Calu3 (cell line): Measurements from ENCODE around the gene ZNF534. TPM values are rescaled to one million over a fixed set of nuclear protein-coding genes. Genes with fewer than 3 reads are reported as not detected.

Source experiments
- BruUV-seq: library from RNA; stranded (reverse); fragments of 400-500 nt; replicated peaks from 2 replicates; lab custom pipeline; 2021; lab: Mats Ljungman, UMichigan
- CTCF ChIA-PET: fragments of 300-600 bp; sonication (Branson Sonifier 250); formaldehyde crosslinking; loops from one replicate; lab custom pipeline; 2022; ENCODE audit warnings: antibody characterized with exemption; lab: Charles Lee
- DNase-seq: peaks from one replicate; pipeline ENCODE4 v3.0.0; 2022
- H3K27ac Mint-ChIP-seq: one replicate; pipeline ENCODE4 v1.8.0; 2022; ENCODE audit warnings: mixed read lengths; ENCODE audit not compliant: unreplicated experiment
- H3K27me3 Mint-ChIP-seq: one replicate; pipeline ENCODE4 v1.8.0; 2022; ENCODE audit warnings: mixed read lengths; ENCODE audit not compliant: unreplicated experiment
- H3K36me3 Mint-ChIP-seq: one replicate; pipeline ENCODE4 v1.8.0; 2022; ENCODE audit warnings: mild to moderate bottlenecking, moderate library complexity, mixed read lengths; ENCODE audit not compliant: insufficient read depth, unreplicated experiment
- H3K4me1 Mint-ChIP-seq: one replicate; pipeline ENCODE4 v1.8.0; 2022; ENCODE audit warnings: mild to moderate bottlenecking, low read depth, mixed read lengths; ENCODE audit not compliant: unreplicated experiment
- H3K4me3 Mint-ChIP-seq: one replicate; pipeline ENCODE4 v1.8.0; 2022; ENCODE audit warnings: mild to moderate bottlenecking, low read depth, moderate library complexity, mixed read lengths; ENCODE audit not compliant: unreplicated experiment
- H3K9me3 Mint-ChIP-seq: one replicate; pipeline ENCODE4 v1.8.0; 2022; ENCODE audit warnings: low read depth, mixed read lengths; ENCODE audit not compliant: unreplicated experiment
- intact Hi-C: fragments of 100-400 bp; cut with micrococcal nuclease; formaldehyde crosslinking; loops from one replicate; pipeline ENCODE4 v1.10.0; 2022; ENCODE audit not compliant: unreplicated experiment
- total RNA-seq: library from RNA; stranded (reverse); gene quantifications from 2 replicates; pipeline ENCODE4 v1.2.3, GENCODE V29; 2022
- TF ChIP-seq, protein P1 (sequence below): fragments of 200-600 bp; IDR thresholded peaks from one replicate; pipeline ENCODE4 v1.8.0; 2022; ENCODE audit warnings: antibody characterized with exemption; ENCODE audit not compliant: unreplicated experiment

ZNF534 gene
- total RNA-seq, 1 experiment from 2014 or later: not detected

DNA sequence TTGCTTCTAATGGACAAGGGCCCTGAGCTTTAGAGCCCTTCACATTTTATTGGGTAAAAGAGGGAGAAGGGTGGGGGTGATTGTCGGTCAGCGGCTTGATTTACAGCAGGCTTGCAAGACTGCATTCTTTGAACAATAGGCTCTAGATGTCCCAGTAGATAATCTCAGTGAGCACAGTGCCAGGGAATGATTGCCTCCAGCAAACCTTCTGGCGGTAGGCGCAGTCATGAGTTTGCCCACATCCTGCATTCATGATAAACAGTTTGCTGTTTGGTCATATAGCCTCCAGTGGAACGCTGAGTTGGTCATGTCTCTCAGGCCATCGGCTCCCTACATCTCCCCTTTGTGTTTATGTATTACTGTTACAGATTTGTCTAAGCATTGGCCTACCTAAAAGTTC is 18.7 kb upstream of the ZNF534 start:
- H3K4me1 Mint-ChIP-seq: no peaks in the 10 kb centered on the region
- no peak overlapping the region for H3K4me3 Mint-ChIP-seq
- no peaks in the 10 kb centered on the region for H3K27me3 Mint-ChIP-seq
- CTCF ChIA-PET: no interaction called here
- no TSS peak for BruUV-seq
- intact Hi-C loops: no loop called here
- peaks cover 14% of the 10 kb centered on the region for H3K9me3 Mint-ChIP-seq
- DNase-seq: no peak
- no peak overlapping the region for H3K27ac Mint-ChIP-seq
- H3K36me3 Mint-ChIP-seq: no peaks in the 10 kb centered on the region
- TF ChIP-seq, protein P1, sequence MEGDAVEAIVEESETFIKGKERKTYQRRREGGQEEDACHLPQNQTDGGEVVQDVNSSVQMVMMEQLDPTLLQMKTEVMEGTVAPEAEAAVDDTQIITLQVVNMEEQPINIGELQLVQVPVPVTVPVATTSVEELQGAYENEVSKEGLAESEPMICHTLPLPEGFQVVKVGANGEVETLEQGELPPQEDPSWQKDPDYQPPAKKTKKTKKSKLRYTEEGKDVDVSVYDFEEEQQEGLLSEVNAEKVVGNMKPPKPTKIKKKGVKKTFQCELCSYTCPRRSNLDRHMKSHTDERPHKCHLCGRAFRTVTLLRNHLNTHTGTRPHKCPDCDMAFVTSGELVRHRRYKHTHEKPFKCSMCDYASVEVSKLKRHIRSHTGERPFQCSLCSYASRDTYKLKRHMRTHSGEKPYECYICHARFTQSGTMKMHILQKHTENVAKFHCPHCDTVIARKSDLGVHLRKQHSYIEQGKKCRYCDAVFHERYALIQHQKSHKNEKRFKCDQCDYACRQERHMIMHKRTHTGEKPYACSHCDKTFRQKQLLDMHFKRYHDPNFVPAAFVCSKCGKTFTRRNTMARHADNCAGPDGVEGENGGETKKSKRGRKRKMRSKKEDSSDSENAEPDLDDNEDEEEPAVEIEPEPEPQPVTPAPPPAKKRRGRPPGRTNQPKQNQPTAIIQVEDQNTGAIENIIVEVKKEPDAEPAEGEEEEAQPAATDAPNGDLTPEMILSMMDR: no peak

DNA sequence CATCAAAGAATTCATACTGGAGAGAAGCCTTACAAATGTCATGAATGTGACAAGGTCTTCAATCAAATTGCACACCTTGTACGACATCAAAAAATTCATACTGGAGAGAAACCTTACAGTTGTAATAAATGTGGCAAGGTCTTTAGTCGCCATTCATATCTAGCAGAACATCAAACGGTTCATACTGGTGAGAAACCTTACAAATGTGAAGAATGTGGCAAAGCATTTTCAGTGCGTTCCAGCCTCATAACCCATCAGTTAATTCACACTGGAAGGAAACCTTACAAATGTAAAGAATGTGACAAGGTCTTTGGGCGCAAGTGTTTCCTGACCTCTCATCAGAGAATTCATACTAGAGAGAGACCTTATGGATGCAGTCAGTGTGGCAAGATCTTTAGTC is 13.2 kb upstream of the ZNF534 start:
- Mint-ChIP-seq H3K27me3 (no peaks in the 10 kb centered on the region), H3K9me3 (peaks cover 14% of the 10 kb centered on the region), H3K27ac (no peak overlapping the region), H3K4me3 (no peak overlapping the region), H3K36me3 (no peaks in the 10 kb centered on the region), H3K4me1 (no peaks in the 10 kb centered on the region)
- TF ChIP-seq, protein P1: no peak
- CTCF ChIA-PET: no interaction called here
- DNase-seq: no peak
- no TSS peak for BruUV-seq
- intact Hi-C loops: no loop called here

DNA sequence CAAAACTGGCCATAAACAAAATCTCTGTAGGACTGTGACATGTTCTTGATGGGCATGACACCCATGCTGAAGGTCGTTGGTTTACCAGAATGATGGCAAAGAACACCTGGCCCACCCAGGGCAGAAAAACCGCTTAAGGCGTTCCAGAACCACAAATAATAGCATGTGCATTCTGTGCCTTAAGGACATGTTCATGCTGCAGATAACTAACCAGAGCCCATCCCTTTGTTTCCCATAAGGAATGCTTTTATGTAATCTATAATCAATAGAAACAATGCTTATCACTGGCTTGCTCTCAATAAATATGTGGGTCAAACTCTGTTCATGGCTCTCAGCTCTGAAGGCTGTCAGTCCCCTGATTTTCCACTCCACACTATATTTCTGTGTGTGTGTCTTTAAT is 13.2 kb downstream of the ZNF534 start:
- DNase-seq: no peak
- Mint-ChIP-seq H3K27me3 (no peaks in the 10 kb centered on the region), H3K9me3 (peaks cover 10% of the 10 kb centered on the region), H3K27ac (no peak overlapping the region), H3K36me3 (no peaks in the 10 kb centered on the region), H3K4me3 (no peak overlapping the region), H3K4me1 (no peaks in the 10 kb centered on the region)
- TF ChIP-seq, protein P1: no peak
- no TSS peak for BruUV-seq
- intact Hi-C loops: no loop called here
- CTCF ChIA-PET: no interaction called here

DNA sequence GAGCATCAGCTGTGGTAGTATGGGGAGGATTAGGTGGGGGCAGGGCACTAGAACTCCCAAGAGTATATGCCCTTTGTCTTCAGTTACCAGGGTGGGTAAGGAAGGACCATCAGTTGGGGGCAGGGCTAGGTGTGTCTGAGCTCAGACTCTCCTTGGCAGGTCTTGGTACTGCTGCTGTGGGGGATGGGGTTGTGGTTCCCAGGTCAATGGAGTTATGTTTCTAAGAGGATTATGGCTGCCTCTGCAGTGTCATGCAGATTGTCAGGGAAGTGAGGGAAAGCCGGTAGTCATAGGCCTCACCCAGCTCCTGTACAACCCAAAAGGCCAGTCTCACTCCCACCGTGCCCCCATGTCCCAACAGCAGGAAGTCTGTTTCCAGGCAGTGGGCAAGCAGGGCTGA is 15.6 kb downstream of the ZNF534 start:
- Mint-ChIP-seq H3K9me3 (peaks cover 8% of the 10 kb centered on the region), H3K27me3 (no peaks in the 10 kb centered on the region), H3K27ac (no peak overlapping the region), H3K4me1 (no peaks in the 10 kb centered on the region), H3K36me3 (no peaks in the 10 kb centered on the region), H3K4me3 (no peak overlapping the region)
- TF ChIP-seq, protein P1: no peak
- no TSS peak for BruUV-seq
- DNase-seq: no peak
- CTCF ChIA-PET: no interaction called here
- intact Hi-C loops: no loop called here

DNA sequence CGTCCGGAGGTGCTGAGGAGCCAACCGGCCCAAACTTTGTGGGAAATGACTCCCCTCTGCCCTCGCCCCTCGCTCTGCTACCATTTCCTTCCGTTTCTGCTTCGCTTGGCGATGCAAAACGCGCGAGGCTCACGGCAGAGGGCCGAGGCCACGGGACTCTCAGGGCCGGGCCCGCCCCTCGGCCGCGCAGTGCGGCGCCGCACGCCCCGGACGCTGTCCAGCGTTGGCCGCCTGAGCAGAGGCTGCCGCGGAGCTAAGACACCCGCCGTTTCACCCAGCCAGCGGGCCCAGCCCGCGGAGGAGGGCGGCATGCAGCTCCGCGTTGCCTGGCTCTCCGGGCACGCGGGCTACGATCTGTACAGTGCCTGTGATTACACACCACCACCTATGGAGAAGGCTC is 22.3 kb downstream of the ZNF534 start:
- H3K27ac Mint-ChIP-seq: no peak overlapping the region
- H3K36me3 Mint-ChIP-seq: peaks cover 5% of the 10 kb centered on the region
- CTCF ChIA-PET: no interaction called here
- TF ChIP-seq, protein P1: no peak
- H3K4me1 Mint-ChIP-seq: no peaks in the 10 kb centered on the region
- intact Hi-C loops: no loop called here
- H3K4me3 Mint-ChIP-seq: no peak overlapping the region
- no peaks in the 10 kb centered on the region for H3K27me3 Mint-ChIP-seq
- no TSS peak for BruUV-seq
- no peak for DNase-seq
- H3K9me3 Mint-ChIP-seq: peaks cover 38% of the 10 kb centered on the region
